GM19328 (cell line): ENCODE measurements around the gene EMC6.
"Not testable (repeated sequence)": the region's sequence is repeated elsewhere in the genome, so short reads cannot be mapped to it uniquely, and the experiment has no call there.

Source experiments
- ATAC-seq: cut with Tn5 transposase; IDR thresholded peaks from one replicate; pipeline ENCODE4 v1.9.1; 2021; ENCODE audit warnings: mild to moderate bottlenecking, moderate library complexity; ENCODE audit not compliant: unreplicated experiment

The EMC6 gene

GRCh38 chr17:3704931-3705717 is 36.5 kb downstream of the EMC6 start:
- no peak for ATAC-seq

GRCh38 chr17:3705718-3705984 is 37.0 kb downstream of the EMC6 start:
- ATAC-seq = not testable (repeated sequence)

- no peak for ATAC-seq
Observed at GRCh38 chr17:3708366-3708765, 39.8 kb downstream of the EMC6 start.

- ATAC-seq = peak; percentile 86
Observed at GRCh38 chr17:3710951-3711383, 42.4 kb downstream of the EMC6 start.

GRCh38 chr17:3712811-3713463 is 44.3 kb downstream of the EMC6 start:
- no peak for ATAC-seq

- no peak for ATAC-seq
Observed at GRCh38 chr17:3715296-3715695, 46.7 kb downstream of the EMC6 start.

- no peak for ATAC-seq
Observed at GRCh38 chr17:3718201-3718600, 49.6 kb downstream of the EMC6 start.

GRCh38 chr17:3719265-3719664 is 50.7 kb downstream of the EMC6 start:
- no peak for ATAC-seq
